ENCODE results near the gene SNX4. TPM values are rescaled to one million over a fixed set of nuclear protein-coding genes. Genes with fewer than 3 reads are reported as not detected.
A peak's percentile ranks its signal among the peaks of the same experiment; 100 is the strongest.

The SNX4 gene
- total and polyA plus RNA-seq, 7 experiments from 2014 or later, result 19.3 to 31.8 (median 25.7) TPM

- Histone ChIP-seq H3K4me1 (ENCODE audit: control insufficient read depth in 2 of 2, insufficient read depth in 2 of 2, low read length in 2 of 2) (no peaks in the 10 kb centered on the region), H3K27me3 (ENCODE audit: control insufficient read depth in 2 of 2, insufficient read depth in 2 of 2, low read length in 2 of 2) (no peaks in the 10 kb centered on the region), H3K36me3 (ENCODE audit: control insufficient read depth in 2 of 3, insufficient read depth in 3 of 3, low read length in 3 of 3) (no peaks in the 10 kb centered on the region), H3K4me3 (ENCODE audit: low read length) (no peak overlapping the region), H3K9me3 (ENCODE audit: control insufficient read depth in 2 of 3, low read length in 3 of 3) (no peaks in the 10 kb centered on the region), H3K27ac (ENCODE audit: low read depth, low read length) (no peak overlapping the region)
- DNase-seq (no peak), ATAC-seq (no peak)
- no peaks in the 10 kb centered on the region for H3K36me3 Mint-ChIP-seq
- H3K4me3 Mint-ChIP-seq, result no peak overlapping the region
- H3K4me1 Mint-ChIP-seq, result peaks cover 0 to 4% (median 0%) of the 10 kb centered on the region in 7 donors
- peaks cover 0 to 9% (median 0%) of the 10 kb centered on the region in 5 donors for H3K27me3 Mint-ChIP-seq
- POLR2A ChIA-PET, result no interaction called here
- CTCF ChIA-PET, result interaction anchor here (0.9 to 1.0 kb wide), 2 partner anchors 11 to 439 kb away, joined by 3 to 4 read pairs; no protein-coding TSS in a partner anchor
- intact Hi-C loops (cut with micrococcal nuclease), result loop anchor here (5.0 to 10.0 kb wide), 2 partner anchors 57 to 230 kb away; partner anchors contain the start of gene ZNF148 (in 1 of the 2)
- H3K27ac Mint-ChIP-seq, result peak overlapping the region in 1 of 9 donors; percentile 24
- no peaks in the 10 kb centered on the region for H3K9me3 Mint-ChIP-seq
These were observed 85.4 kb downstream of the SNX4 start for GRCh38 chr3:125434582-125435011.

- ChIA-PET CTCF (interaction anchor here (1.8 kb wide), 1 partner anchor 9 kb away, joined by 4 read pairs; no protein-coding TSS in a partner anchor), POLR2A (no interaction called here)
- Histone ChIP-seq H3K27me3 (ENCODE audit: control insufficient read depth in 2 of 2, insufficient read depth in 2 of 2, low read length in 2 of 2) (no peaks in the 10 kb centered on the region), H3K36me3 (ENCODE audit: control insufficient read depth in 2 of 3, insufficient read depth in 3 of 3, low read length in 3 of 3) (no peaks in the 10 kb centered on the region), H3K4me1 (ENCODE audit: control insufficient read depth in 2 of 2, insufficient read depth in 2 of 2, low read length in 2 of 2) (no peaks in the 10 kb centered on the region), H3K27ac (ENCODE audit: low read depth, low read length) (no peak overlapping the region), H3K9me3 (ENCODE audit: control insufficient read depth in 2 of 3, low read length in 3 of 3) (no peaks in the 10 kb centered on the region), H3K4me3 (ENCODE audit: low read length) (no peak overlapping the region)
- no peak for DNase-seq
- Mint-ChIP-seq H3K27me3 (peaks cover 0 to 10% (median 0%) of the 10 kb centered on the region in 5 donors), H3K4me3 (no peak overlapping the region), H3K4me1 (peaks cover 0 to 4% (median 0%) of the 10 kb centered on the region in 7 donors), H3K27ac (no peak overlapping the region), H3K36me3 (no peaks in the 10 kb centered on the region), H3K9me3 (no peaks in the 10 kb centered on the region)
- ATAC-seq, result no peak
- intact Hi-C loops (cut with micrococcal nuclease), result loop anchor here in 1 of 2 donors (10.0 kb wide), 1 partner anchor 229 kb away; no protein-coding TSS in a partner anchor
These were observed 86.4 kb downstream of the SNX4 start for GRCh38 chr3:125433611-125434041.

GRCh38 chr3:125433091-125433534 lies 86.9 kb downstream of the SNX4 start:
- peaks cover 0 to 4% (median 0%) of the 10 kb centered on the region in 7 donors for H3K4me1 Mint-ChIP-seq
- POLR2A ChIA-PET, result interaction anchor here (0.7 kb wide), 1 partner anchor 1900 kb away, joined by 3 read pairs; no protein-coding TSS in a partner anchor
- Histone ChIP-seq H3K27me3 (ENCODE audit: control insufficient read depth in 2 of 2, insufficient read depth in 2 of 2, low read length in 2 of 2) (no peaks in the 10 kb centered on the region), H3K36me3 (ENCODE audit: control insufficient read depth in 2 of 3, insufficient read depth in 3 of 3, low read length in 3 of 3) (no peaks in the 10 kb centered on the region), H3K4me1 (ENCODE audit: control insufficient read depth in 2 of 2, insufficient read depth in 2 of 2, low read length in 2 of 2) (no peaks in the 10 kb centered on the region), H3K4me3 (ENCODE audit: low read length) (no peak overlapping the region), H3K27ac (ENCODE audit: low read depth, low read length) (no peak overlapping the region), H3K9me3 (ENCODE audit: control insufficient read depth in 2 of 3, low read length in 3 of 3) (no peaks in the 10 kb centered on the region)
- CTCF ChIA-PET, result interaction anchor here (1.6 to 1.8 kb wide), 2 partner anchors 10 to 441 kb away, joined by 4 to 5 read pairs; no protein-coding TSS in a partner anchor
- intact Hi-C loops (cut with micrococcal nuclease), result loop anchor here in 1 of 2 donors (10.0 kb wide), 1 partner anchor 228 kb away; no protein-coding TSS in a partner anchor
- H3K27ac Mint-ChIP-seq, result no peak overlapping the region
- peaks cover 0 to 10% (median 0%) of the 10 kb centered on the region in 5 donors for H3K27me3 Mint-ChIP-seq
- no peak for ATAC-seq
- no peak for DNase-seq
- no peak overlapping the region for H3K4me3 Mint-ChIP-seq
- H3K9me3 Mint-ChIP-seq, result no peaks in the 10 kb centered on the region
- H3K36me3 Mint-ChIP-seq, result no peaks in the 10 kb centered on the region

DNA sequence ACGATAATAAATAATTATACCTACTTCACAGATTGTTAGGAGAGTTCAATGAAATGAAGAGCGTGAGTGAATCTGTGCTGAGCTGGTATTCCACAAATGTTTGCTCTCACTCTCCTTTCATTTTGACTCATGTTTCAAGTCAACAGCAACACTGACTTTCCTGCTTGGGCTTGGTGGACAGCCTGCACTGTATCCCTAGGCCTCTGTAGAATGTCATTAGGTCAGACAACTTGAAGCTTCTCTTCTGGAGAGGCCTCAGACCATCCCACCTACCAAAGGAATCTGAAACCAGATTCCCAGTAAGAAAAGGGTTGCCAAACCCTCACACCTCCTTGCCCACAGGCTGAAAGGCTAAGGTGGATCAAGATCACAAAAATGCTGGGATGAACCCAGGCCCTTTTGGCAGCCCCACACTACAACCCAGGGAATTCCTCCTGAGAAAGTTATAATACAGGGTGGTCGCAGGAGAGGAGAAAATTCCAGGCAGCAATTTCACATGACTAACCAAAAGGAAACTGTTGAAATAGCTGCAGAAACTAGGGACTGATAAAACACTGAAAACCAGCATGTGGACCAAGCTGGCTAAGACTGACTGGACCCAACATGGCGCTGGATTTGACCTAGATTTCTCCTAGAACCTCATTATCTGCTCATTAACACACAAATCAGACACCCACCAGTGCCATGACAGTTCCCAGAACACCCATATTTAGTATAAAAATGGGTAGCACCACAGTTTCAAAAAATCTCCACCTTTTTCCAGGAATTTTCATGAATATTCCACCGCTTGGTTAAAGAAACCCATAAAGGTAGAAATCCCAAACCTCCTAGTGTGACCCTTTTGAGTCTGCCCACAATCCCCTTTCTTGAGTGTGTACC lies 87.9 kb downstream of the SNX4 start:
- H3K9me3 ChIP-seq (ENCODE audit: control insufficient read depth in 2 of 3, low read length in 3 of 3), result no peaks in the 10 kb centered on the region
- no peak for DNase-seq
- Mint-ChIP-seq H3K4me1 (no peaks in the 10 kb centered on the region), H3K27me3 (peaks cover 0 to 10% (median 0%) of the 10 kb centered on the region in 5 donors), H3K27ac (no peak overlapping the region), H3K4me3 (no peak overlapping the region), H3K9me3 (no peaks in the 10 kb centered on the region), H3K36me3 (no peaks in the 10 kb centered on the region)
- intact Hi-C loops (cut with micrococcal nuclease), result loop anchor here in 1 of 2 donors (10.0 kb wide), 1 partner anchor 227 kb away; no protein-coding TSS in a partner anchor
- H3K27me3 ChIP-seq (ENCODE audit: control insufficient read depth in 2 of 2, insufficient read depth in 2 of 2, low read length in 2 of 2), result no peaks in the 10 kb centered on the region
- H3K4me3 ChIP-seq (ENCODE audit: low read length), result no peak overlapping the region
- H3K36me3 ChIP-seq (ENCODE audit: control insufficient read depth in 2 of 3, insufficient read depth in 3 of 3, low read length in 3 of 3), result no peaks in the 10 kb centered on the region
- POLR2A ChIA-PET, result interaction anchor here (0.7 kb wide), 1 partner anchor 1899 kb away, joined by 3 read pairs; no protein-coding TSS in a partner anchor
- H3K4me1 ChIP-seq (ENCODE audit: control insufficient read depth in 2 of 2, insufficient read depth in 2 of 2, low read length in 2 of 2), result no peaks in the 10 kb centered on the region
- CTCF ChIA-PET, result interaction anchor here (1.6 to 1.8 kb wide), 2 partner anchors 11 to 440 kb away, joined by 4 to 5 read pairs; no protein-coding TSS in a partner anchor
- ATAC-seq, result no peak
- no peak overlapping the region for H3K27ac ChIP-seq (ENCODE audit: low read depth, low read length)

GRCh38 chr3:125431391-125431790 lies 88.6 kb downstream of the SNX4 start:
- Mint-ChIP-seq H3K27me3 (peaks cover 0 to 11% (median 0%) of the 10 kb centered on the region in 5 donors), H3K27ac (no peak overlapping the region), H3K4me1 (no peaks in the 10 kb centered on the region), H3K36me3 (no peaks in the 10 kb centered on the region), H3K9me3 (no peaks in the 10 kb centered on the region), H3K4me3 (no peak overlapping the region)
- H3K27ac ChIP-seq (ENCODE audit: low read depth, low read length), result no peak overlapping the region
- H3K4me3 ChIP-seq (ENCODE audit: low read length), result no peak overlapping the region
- POLR2A ChIA-PET, result interaction anchor here (0.6 kb wide), 1 partner anchor 10 kb away, joined by 3 read pairs; no protein-coding TSS in a partner anchor
- CTCF ChIA-PET, result interaction anchor here (1.6 kb wide), 1 partner anchor 439 kb away, joined by 5 read pairs; no protein-coding TSS in a partner anchor
- DNase-seq, result no peak
- no peaks in the 10 kb centered on the region for H3K27me3 ChIP-seq (ENCODE audit: control insufficient read depth in 2 of 2, insufficient read depth in 2 of 2, low read length in 2 of 2)
- H3K4me1 ChIP-seq (ENCODE audit: control insufficient read depth in 2 of 2, insufficient read depth in 2 of 2, low read length in 2 of 2), result no peaks in the 10 kb centered on the region
- intact Hi-C loops (cut with micrococcal nuclease), result loop anchor here in 1 of 2 donors (10.0 kb wide), 1 partner anchor 227 kb away; no protein-coding TSS in a partner anchor
- H3K36me3 ChIP-seq (ENCODE audit: control insufficient read depth in 2 of 3, insufficient read depth in 3 of 3, low read length in 3 of 3), result no peaks in the 10 kb centered on the region
- no peak for ATAC-seq
- no peaks in the 10 kb centered on the region for H3K9me3 ChIP-seq (ENCODE audit: control insufficient read depth in 2 of 3, low read length in 3 of 3)

GRCh38 chr3:125428216-125428830 lies 91.7 kb downstream of the SNX4 start:
- POLR2A ChIA-PET, result no interaction called here
- intact Hi-C loops (cut with micrococcal nuclease), result no loop called here
- Histone ChIP-seq H3K27ac (ENCODE audit: low read depth, low read length) (no peak overlapping the region), H3K9me3 (ENCODE audit: control insufficient read depth in 2 of 3, low read length in 3 of 3) (no peaks in the 10 kb centered on the region), H3K4me1 (ENCODE audit: control insufficient read depth in 2 of 2, insufficient read depth in 2 of 2, low read length in 2 of 2) (no peaks in the 10 kb centered on the region), H3K27me3 (ENCODE audit: control insufficient read depth in 2 of 2, insufficient read depth in 2 of 2, low read length in 2 of 2) (no peaks in the 10 kb centered on the region), H3K4me3 (ENCODE audit: low read length) (no peak overlapping the region), H3K36me3 (ENCODE audit: control insufficient read depth in 2 of 3, insufficient read depth in 3 of 3, low read length in 3 of 3) (no peaks in the 10 kb centered on the region)
- ATAC-seq (no peak), DNase-seq (no peak)
- Mint-ChIP-seq H3K4me1 (no peaks in the 10 kb centered on the region), H3K36me3 (no peaks in the 10 kb centered on the region), H3K27me3 (peaks cover 0 to 11% (median 0%) of the 10 kb centered on the region in 5 donors), H3K9me3 (no peaks in the 10 kb centered on the region), H3K27ac (no peak overlapping the region), H3K4me3 (no peak overlapping the region)
- CTCF ChIA-PET, result interaction anchor here (0.7 to 1.0 kb wide), 3 partner anchors 9 to 668 kb away, joined by 3 to 8 read pairs (median 4); no protein-coding TSS in a partner anchor

Data from naive thymus-derived CD4-positive, alpha-beta T cell (primary cell).